RPMI7951 (cell line): ENCODE results near the gene AGAP1. TPM values are rescaled to one million over a fixed set of nuclear protein-coding genes. Genes with fewer than 3 reads are reported as not detected.
"Not testable (repeated sequence)": the region's sequence is repeated elsewhere in the genome, so short reads cannot be mapped to it uniquely, and the experiment has no call there.

Experiments
- DNase-seq: peaks from one replicate; pipeline ENCODE4 v3.0.0-alpha.2; 2012; ENCODE audit warnings: low read depth
- total RNA-seq: library from RNA; depleted of rRNA; stranded (reverse); fragments of >200 nt; shearing (Covaris generic); gene quantifications from 2 replicates; pipeline ENCODE4 v1.2.3, GENCODE V29; 2014

AGAP1 gene
- total RNA-seq, 1 experiment from 2014 or later = 5.4 TPM

DNA sequence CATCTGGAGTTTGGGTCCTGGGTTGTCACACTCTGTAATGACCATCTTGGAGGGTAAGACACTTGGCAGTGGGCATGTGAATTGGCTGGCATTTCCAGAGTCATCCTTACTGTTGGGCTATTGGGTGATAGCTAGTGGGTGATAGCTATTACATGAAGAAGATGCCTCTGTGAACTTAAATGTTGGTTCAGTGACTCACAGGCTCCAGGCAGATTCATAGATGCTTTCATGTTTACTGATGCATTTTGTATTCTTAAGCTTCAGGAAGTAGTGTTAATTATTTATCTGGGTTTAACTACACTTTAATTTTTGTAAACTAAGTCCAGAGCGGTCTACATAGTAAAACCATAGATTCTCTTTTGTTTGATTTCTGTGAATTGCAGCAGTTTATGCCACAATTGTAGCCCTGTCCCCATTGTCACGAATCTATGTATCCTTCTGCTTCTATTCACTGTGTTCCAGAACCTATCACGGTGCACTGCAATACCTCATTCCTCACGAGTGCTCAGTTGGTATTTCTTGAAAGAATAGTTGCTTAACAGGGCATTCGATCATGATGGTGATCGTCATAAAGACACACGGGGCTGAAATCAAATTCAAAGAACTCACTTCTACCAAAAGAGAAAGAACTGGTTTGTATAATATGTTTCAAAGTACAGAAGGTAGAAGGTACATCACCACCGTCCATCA lies 594.7 kb downstream of the AGAP1 start:
- no peak for DNase-seq

DNA sequence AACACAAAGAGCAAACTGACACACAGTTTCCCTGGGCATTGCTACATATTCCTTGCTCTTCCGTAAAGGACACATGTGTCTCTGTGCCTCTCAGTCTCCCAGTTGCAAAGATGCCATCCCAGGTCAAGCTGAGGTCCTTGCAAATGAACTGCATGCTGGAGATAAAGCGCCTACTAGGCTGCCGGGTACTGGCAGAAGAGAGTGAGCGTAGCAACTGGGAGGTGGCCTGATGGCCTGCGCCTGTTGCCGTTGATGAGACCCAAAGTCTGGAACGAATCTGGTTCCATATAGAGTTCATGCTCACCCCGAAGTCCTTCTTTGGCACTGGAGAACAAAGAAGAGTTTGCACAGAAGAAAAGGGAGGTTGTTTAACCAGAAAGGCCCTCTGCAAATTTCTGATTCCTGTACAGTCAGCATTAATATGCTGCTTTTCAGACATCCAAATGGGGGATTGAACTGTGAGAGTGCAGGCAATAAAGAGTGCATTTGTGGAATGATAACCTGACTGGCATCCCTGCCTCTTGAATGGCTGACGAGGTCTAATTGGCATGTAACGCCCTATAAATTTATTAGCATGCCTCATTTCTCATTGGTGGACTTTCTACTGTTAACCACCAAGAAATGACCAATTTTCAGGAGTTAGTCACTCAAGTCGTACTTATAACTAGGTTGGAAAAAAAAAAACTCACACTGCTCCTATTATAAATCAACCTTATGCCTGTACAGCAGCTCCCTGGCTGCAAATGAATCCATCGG lies 595.6 kb downstream of the AGAP1 start:
- no peak for DNase-seq

DNA sequence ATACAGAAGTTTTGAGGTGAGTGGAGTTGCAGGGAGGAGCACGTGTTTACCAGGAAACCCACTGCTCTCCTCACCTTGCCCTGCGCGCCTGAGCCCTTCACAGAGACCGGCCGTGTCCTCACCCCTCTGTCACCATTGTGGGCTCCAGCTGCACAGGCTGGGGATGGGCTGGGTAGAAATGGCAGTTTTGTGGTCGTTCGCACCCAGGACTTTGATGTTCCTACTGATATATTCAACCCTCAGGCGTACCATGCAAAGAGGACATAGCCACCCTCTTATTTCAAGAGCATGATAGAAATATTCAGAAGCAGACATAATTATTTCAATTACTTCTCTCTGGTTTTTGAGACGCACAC lies 596.2 kb downstream of the AGAP1 start:
- DNase-seq = no peak

DNA sequence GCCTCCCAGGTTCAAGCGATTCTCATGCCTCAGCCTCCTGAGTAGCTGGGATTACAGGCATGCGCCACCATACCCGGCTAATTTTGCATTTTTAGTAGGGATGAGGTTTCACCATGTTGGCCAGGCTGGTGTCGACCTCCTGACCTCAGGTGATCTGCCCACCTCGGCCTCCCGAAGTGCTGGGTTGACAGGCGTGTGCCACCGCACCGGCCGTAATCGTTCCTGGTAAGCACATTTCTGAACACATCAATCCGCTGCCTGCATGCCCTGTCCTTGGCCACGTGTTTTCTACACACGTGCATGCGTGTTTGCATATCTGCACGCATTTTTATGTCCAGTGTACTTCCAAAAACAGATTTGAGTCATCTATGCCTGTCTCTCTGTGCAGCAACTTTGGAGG lies 597.0 kb downstream of the AGAP1 start:
- not testable (repeated sequence) for DNase-seq

DNA sequence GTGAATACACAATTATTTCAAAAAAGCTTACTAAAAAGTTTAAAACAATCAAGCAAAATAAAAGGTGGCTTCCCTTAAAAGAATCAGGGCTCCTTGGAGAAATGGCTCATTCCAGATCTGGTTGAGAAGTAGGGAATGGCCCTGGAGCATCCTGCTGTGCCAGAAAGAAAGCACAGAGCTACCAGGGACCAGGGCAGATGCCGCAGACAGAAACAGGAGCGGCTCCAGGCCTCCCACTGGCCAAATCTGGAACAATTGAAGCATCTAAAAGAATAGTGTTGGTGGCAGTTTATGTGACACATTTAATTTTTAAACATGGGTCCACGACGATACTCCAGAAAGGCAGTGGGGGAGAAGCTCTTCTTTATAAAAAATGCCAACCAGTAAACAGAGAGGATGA lies 598.9 kb downstream of the AGAP1 start:
- DNase-seq = no peak

DNA sequence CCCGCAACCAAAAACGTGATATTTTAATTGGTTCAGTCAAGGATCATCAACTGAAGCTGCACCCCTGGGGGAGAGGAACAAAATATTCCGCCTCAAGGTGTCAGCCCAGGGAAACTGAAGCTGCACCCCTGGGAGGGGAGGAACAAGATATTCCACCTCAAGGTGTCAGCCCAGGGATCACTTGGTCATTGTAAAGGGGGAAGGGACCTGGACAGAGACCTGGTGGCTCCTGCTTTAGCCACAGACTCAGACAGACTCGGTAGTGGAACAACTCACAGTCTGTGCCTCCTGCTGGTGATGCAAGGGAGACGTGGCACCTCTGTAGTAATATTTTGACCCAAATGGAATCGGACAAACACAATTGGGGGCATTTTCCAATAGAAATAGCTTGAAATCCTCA lies 599.3 kb downstream of the AGAP1 start:
- no peak for DNase-seq

DNA sequence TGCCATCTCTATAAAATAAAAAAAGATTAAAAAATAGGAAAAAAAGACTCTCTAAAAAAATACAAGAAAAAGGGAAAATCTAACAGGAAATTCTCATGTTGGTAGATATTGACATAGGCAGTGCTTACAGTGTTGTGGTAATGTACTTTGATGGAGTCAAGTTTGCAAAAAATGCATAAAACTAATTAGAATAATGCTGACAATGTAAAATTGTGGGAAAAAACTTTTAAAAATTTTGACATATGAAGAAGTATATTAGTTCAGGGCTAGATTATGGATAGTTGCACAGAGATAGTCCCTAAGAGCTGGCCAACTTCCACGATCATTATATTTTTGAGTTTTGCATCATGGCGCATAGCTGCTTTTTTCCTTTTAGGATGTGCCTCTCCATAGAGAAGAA lies 601.7 kb downstream of the AGAP1 start:
- no peak for DNase-seq

DNA sequence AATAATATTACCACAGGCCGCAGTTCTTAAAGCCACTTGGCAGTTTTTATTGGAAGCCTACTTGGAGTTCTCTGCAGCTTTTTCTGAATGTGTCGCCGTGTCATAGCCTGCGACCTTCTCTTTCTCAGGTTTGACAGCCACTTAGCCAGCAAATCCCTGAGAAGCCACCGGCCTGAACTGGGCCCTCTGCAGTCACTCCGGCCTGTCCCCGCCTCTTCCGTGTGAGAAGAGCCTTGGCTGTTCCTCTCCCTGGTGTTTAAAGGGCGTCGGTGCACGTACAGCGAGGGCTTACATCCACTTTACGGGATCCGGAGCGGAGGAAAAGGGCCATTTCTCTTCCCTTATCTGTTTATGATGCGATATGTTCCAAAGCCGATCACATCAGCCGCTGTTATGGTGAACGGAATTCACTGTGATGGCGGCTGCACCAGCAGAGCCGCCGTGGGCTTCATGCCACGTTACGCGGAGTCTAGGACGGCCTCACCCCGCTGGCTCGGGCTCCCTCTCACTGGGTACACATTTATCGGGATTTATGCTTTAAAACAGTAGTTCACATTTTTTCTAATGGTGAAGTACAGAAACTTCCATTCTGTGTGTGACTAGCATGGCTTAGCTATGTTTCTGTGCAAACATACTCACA lies 607.6 kb downstream of the AGAP1 start:
- DNase-seq = no peak

DNA sequence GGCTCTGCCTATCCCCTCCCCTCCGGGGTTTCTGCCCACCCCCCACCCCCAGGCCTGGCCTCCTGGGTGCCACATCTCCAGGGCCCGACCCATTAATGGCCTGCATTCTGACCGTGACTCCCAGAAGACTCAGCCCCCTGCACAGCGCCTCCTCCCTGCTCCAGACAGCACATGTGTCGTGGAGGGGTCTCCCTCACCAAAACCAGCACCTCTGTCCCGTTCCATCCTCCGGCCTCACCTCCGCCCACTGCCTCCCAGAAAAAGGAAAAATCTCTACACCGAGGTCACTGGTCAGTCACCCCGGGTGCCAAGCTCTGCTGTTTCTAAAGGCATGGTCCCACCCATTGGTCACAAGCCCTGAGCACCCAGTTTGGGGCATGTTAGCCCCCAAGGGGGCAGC lies 609.1 kb downstream of the AGAP1 start:
- no peak for DNase-seq

DNA sequence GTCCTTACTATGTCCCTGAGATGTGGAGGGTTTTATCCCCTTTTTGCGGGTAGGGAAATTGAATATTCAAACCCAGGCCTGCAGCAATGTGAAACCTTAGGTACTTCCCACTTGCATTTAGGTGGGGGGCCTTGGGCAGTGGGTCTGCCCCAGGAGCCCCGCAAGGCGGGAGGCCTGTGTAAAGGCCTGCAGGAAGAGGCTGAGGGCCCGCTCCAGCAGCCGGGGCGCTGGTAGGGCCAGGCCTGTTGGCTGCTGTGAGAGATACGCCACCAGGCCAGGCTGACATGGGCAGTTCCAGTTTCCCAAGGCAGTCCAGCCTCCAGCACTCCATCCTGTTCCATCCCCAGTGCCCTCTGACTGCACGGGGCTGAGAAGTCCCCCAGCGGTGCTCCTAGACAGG lies 610.1 kb downstream of the AGAP1 start:
- DNase-seq = no peak

DNA sequence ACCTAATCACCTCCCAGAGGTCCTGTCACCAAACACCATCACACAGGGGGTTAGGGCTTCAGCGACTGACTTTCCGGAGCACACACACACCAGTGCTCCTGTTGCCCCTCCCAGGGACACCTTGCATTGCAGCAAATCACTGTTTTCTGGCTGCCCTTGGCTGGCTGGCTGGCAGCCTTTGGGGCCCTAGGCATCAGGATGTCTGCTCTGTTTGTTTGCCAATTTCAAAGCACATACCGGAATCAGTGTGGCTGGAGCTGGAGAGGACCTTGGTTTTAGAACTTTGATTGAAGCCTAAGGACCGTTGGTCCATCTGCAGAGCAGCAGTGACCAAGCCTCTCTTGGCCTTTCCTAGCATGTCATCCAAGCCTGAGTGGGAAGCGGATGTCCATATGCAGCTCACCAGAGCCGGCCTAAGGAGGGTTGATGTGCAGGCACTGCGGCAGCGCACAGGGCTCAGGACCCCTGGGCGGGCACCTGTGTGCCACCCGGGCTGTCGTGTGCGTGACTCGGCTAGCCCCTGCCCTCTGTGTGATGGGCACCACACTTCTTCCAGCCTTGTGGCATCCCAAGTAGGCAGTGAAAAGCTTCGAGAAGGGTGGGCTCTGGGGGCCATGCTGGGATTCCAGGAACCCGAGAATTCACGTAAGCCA lies 612.2 kb downstream of the AGAP1 start:
- no peak for DNase-seq

DNA sequence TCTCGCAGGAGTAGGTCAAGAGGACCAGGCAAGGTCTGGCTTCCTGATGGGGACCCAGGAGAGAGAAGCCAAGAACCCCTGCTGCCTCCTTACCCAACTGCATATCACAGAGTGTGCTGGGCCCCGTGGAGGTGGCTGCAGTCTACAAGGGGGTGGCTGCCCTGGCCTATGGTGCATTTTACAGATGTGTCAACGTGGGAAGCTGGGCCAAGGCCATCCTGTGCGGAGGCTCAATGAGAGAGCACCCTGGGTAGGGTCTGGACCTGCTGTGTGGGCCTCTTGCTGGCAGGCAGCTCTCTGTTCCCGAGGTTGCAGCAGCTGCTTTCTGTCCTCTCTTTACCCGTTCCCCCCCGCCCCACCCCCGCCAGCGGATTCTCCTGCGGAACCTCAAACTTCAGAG lies 612.9 kb downstream of the AGAP1 start:
- DNase-seq = no peak

DNA sequence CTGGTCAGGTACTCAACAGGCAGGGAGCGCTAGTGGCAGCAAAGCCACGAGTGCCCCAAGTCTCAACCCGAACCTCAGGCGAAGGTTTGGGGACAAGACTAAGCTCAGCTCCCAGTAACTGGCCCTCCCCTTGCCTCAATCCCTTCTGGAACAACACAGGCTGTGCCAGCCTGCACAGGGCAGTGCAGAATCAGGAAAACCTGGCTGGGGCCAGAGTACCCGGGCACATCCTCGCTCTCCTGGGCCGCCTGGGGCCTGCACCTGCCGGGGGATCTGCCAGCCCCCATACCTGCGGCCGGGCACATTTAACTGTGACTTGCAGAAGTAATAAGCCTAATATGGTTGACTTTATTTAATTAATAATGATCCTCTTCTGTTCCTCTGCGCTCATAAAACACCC lies 613.7 kb downstream of the AGAP1 start:
- DNase-seq = no peak

DNA sequence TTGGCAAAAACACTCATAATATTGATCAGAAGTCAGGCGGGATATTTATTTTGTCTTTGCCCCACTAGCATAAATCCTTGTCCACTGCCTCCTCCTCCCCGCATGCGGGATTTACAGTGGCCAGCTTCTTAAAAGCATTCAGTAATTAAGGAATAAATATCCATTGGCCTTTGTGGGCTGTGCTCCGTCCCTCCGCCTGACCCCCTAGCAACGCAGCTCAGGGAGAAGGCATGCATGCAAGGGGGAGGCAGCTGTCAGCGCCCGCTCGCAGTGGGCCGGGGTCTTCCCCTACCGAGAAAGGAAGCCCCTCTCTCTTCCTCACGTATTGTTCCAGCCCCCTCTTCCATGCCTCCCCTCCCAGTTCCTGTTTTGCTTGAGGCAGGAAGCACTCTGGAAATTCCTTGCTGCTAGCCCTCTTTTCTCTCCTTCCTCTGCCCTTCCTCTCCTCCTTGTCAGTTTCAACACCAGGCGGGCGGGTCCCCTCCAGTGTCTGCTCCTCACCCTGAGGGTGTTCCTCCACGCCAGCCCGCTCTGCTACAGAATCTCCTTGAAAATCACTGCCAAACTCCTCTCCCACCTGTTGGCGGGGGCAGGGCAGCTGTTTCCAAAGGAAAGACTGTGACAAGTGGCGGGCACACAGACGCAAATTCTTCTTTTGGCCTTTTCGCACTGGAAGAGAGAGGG lies 614.2 kb downstream of the AGAP1 start:
- no peak for DNase-seq

DNA sequence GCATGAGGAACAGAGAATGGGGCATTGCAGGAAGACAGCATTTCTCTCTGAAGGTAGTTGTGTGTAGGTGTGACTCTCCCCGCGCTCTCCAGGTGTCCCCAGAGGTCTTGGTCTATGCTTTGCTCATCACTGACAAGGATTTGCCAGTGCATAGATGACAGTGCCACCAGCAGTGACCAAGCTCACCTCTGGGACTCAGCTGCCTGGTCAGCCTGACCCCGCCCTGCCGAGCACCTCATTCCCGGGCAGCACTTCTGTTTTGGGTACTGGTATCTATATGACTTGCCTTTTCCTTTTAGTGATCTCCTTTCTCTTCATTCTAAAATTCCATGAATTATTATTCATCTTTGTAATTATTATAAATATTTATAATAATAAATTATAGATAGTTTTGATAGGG lies 615.2 kb downstream of the AGAP1 start:
- DNase-seq = no peak

DNA sequence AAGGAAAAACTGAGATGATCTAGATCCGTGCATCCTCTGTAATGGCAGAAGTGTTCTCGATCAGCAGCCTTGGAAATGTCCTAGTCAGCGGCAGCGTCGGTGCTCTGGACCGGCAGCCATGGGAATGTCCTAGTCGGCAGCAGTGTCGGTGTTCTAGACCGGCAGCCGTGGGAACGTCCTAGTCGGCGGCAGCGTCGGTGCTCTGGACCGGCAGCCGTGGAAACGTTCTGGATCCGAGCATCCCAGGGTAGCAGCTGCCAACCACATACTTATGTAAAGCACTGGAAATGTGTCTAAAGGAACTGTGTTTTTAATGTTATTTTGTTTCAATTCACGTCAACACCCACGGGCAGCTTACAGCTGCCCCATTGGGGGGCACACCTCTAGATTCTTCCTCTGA lies 615.6 kb downstream of the AGAP1 start:
- DNase-seq = no peak

DNA sequence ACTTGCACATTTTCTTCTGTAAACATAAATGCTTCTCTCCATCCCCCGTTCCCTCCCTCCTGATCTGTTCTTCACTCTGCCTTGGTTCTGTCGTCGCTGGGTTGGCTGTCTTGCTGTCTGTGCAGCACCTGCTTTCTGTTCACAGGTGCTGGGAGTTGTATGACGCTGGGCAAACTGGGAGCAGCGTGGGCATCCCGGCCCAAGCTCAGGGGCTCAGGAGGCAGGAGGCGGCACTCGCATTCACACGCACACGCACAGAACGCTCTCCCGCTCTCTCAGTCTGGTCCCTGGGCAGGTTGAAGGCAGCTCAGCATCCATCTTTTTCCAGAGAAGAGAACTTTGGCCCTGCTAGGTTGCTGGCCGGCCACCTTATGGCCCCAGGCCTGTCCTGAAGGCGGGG lies 618.6 kb downstream of the AGAP1 start:
- no peak for DNase-seq

DNA sequence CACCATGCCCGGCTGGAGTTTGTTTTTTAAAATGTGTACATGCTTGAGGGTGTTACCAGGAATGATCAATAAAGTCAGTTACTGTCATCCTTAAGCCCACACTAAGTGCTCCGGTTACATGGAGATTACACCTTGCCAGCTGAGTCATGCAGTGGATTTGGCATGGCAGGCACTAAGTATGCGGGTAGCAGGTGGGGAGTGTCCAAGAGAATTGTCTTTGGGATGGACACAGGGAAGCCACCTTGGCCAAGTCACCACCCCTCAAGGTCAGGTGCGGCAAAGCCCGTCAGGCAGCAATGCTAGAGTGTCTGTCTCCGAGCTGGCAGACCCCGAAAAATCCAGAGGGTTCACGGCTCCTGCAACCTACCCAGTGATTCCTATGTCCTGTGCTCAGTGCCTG lies 619.6 kb downstream of the AGAP1 start:
- no peak for DNase-seq

DNA sequence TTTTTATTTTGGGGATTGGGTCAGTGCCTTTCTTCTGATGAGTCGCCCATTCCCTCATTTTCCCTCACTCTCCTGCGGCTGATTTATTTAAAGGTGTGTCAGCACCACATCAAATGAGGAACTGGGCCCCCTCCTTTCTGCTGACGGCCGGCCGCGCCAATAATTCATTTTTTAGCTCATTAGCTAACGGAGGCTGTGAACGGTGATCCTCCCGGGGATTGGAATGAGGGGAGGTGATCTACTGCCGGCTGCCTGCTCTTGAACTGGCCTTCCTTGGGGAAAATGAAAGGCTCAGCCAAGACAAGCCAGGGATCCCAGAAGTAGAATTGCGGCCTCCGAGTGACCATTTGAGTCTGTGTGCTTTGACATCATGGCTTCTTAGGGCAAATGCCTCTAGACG lies 620.1 kb downstream of the AGAP1 start:
- no peak for DNase-seq

DNA sequence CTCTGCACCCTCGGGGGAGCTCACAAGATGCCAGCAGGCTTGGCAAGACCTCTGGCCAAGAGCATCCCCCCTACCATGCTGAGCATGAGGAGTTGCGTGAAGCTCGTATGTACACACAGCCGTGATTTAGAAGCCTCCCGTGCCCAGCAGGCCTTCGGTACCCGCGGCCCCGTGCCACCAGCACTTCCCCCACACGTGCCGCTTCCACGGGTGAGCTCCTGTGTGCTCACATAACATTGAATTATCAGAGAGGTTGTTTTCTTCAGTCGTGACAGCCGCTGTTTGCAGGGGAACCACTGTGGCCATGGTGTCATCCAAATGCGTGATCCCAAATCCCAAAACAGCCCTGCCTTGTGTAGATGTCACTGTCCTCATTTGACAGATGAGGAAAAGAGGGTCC lies 621.1 kb downstream of the AGAP1 start:
- no peak for DNase-seq

DNA sequence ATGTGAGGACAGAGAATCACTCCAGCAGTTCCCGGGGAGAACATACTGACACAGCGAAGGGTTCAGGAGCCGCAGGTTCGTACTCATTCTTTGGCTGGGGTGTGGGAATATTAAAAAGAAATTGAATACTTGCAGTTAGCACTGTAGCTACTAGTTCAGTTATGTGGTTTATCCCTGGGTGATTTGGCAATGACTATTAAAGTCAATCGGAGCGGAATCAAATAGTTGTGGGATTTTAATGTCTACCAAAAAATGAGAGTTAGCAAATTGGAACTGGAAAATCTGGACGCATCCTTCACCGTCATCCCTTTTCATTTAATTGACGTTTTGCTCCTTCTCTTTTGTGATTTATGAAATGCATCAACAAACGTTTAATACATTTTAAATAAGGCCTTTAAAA lies 623.6 kb downstream of the AGAP1 start:
- DNase-seq = no peak

DNA sequence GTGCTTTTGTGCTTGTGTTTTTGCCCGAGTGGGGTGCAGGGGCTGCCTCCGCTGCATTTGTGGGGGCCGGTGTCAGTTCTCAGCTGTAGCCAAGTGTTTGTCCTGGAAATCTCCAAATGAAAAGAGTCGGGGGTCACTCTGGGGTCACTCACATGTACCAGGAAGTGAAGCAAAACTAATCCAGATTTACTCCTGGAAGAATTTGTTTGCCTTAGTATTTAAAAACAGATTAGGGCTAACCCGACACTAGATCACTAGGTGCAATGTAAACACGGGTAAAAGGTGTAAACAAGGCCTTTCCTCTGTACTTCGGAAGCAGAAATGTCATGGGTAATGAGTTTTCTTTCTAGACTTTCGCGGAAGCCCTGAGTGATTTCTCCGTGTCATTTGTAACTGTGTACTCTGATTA lies 624.0 kb downstream of the AGAP1 start:
- DNase-seq = no peak
